Measurements from ENCODE around the gene RAB6A.

Gene RAB6A

DNA sequence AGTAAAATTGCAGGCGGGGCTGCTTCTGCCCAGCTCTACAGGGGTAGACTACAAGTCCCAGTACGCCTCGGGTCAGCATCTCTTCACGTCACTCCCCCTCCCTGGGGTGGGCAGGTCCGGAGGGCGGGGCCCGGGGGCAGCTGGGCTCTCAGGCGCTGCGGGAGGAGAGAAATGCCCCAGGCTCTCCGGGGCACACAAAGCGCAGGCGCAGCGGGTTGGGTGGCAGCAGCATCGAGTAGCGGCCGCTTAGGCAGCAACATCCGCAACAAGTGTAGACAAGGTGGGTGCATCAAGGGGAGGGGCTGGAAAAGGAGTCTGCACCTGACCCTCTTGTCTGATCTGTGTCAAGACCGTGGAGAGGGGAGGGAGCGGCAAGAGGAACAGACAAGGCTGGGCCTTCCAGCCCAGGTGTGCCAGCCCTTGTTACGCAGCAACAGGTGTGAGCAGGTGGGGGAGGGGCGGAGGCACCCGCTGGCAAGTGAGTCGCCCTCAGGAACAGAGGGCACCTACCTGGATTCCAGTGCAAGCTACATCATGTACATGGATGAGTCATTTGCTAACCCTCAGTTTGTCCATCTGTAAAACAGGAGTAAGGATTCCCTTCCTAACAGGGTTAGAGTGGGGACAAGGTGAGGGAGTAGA lies 113.3 kb downstream of the RAB6A start:
- in situ Hi-C loops (cut with HindIII; ENCODE audit: low pct_ligation_motif_present, low pct_unique_long_range_greater_than_20kb, low sequenced_read_pairs) = no loop called here
- peak; percentile 88 for DNase-seq

DNA sequence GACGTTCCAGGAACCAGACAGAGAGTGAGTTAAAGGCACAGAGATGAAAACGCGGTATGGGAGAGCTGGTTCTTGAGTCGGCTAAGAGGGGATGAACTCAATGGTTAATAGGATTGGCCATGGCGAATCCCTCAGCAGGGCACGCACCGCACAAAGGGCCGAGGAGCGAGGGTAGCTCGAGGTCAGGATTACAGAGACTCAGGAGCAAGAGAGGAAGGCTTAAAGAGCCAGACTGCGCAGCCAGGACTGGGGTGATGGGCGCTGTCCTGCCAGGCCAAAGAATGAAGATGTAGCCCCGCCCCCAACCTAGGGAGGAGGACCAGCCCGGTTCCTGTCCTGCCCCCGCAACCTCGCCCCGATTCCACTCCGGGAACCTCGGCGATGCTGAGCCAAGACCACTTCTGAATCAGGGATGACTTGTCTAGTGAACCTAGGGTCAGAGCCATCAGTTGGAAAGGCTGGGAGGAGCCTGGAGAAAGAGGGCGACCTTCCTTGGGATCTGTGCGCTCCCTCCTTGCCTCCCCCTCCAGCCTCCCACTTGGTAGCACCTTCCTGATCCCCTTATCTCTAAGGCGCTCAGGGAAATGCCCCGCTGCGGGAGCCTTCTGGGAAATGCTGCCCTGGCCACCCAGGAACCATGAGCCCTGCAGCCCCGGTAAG lies 114.8 kb downstream of the RAB6A start, which contains the start of gene PLEKHB1:
TSS of gene PLEKHB1 (plus strand) at position 610 of the 660 bp plus-strand sequence. CDS start at position 638, 28 bp downstream.
- DNase-seq = no peak
- in situ Hi-C loops (cut with HindIII; ENCODE audit: low pct_ligation_motif_present, low pct_unique_long_range_greater_than_20kb, low sequenced_read_pairs) = no loop called here

DNA sequence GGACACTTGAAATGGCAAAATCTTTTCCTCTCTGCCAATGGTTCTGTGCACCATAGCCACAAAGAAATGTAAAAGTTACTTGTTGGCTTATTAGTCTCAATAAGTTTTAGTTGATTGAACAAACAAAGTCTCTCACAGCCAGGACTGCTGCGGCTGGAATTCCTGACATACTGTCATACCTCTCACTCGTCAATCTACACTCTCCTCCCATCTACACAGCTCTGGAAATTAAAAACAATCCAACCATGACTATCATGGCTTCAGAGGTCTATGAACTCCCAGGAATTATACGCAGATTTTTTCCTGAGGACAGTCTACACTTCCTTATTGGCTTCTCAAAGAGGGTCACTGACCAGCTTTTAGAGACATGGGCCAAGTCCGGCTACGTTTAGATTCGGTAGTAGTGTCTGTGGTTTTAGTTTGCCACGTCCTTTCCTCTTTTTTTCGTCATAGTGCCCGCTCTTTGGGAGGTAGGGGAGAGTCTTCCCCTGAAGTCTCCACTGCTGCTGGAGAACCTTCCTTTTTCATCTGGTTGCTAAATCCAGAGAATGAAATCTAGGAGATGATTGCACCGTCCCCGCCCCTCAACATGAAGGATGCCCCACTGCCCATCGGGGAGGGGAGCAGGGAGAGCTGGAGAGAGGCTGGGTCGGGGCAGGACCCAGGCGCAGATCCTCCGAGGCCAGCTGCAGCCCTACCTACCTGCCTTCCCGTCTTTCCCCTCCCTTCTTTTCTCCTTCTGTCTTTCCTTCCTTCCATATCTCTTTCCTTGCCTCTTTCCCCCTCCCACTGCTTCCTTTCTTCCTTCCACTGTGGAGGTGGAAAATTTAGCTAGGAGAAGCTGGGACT lies 115.5 kb downstream of the RAB6A start:
- in situ Hi-C loops (cut with HindIII; ENCODE audit: low pct_ligation_motif_present, low pct_unique_long_range_greater_than_20kb, low sequenced_read_pairs) = no loop called here
- no peak for DNase-seq

GRCh38 chr11:73641668-73642067 lies 119.2 kb downstream of the RAB6A start:
- in situ Hi-C loops (cut with HindIII; ENCODE audit: low pct_ligation_motif_present, low pct_unique_long_range_greater_than_20kb, low sequenced_read_pairs) = no loop called here
- DNase-seq = no peak

GRCh38 chr11:73640592-73640991 lies 120.3 kb downstream of the RAB6A start:
- in situ Hi-C loops (cut with HindIII; ENCODE audit: low pct_ligation_motif_present, low pct_unique_long_range_greater_than_20kb, low sequenced_read_pairs) = no loop called here

DNA sequence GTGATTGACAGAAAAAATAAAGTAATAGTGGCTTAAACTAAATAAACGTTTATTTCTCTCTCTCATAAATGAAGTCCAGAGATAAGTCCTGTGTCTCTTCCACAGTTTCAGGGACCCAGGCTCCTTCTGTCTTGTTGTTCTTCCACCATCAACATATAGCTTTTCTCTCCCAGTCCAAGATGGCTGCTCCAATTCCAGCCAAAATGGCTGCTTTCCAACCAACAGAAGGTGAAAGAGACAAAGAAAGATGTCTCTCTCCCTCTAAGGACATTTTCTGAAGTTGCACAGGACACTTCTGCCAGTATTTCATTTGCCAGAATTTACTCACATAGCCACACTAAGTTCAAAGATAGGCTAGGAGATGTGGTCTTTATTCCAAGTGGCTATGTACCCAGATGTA lies 123.9 kb downstream of the RAB6A start:
- in situ Hi-C loops (cut with HindIII; ENCODE audit: low pct_ligation_motif_present, low pct_unique_long_range_greater_than_20kb, low sequenced_read_pairs) = no loop called here
- DNase-seq = no peak

More at GRCh38 chr11:73640592-73640991, 120.3 kb downstream of the RAB6A start:
- no peak for DNase-seq

DNA sequence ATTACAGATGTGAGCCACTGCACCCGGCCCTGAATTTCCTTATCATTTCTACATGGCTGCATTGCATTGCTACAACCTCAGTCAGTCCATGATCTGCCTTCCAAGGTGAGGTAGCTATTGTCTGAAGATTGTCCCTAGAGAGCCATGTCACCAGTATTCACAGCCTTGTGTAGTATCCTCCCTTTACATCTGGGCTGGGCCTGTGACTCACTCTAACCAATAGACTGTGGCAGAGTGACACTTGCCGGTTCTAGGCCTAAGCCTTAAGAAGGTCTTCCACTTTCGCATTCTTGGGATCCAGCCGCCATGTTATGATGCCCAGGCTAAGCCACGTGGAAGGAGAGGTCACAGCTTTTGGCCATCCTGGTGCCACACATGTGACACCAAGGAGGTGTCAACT lies 124.6 kb downstream of the RAB6A start:
- in situ Hi-C loops (cut with HindIII; ENCODE audit: low pct_ligation_motif_present, low pct_unique_long_range_greater_than_20kb, low sequenced_read_pairs) = no loop called here
- DNase-seq = no peak

GRCh38 chr11:73635721-73636120 lies 125.2 kb downstream of the RAB6A start:
- in situ Hi-C loops (cut with HindIII; ENCODE audit: low pct_ligation_motif_present, low pct_unique_long_range_greater_than_20kb, low sequenced_read_pairs) = no loop called here
- DNase-seq = no peak

DNA sequence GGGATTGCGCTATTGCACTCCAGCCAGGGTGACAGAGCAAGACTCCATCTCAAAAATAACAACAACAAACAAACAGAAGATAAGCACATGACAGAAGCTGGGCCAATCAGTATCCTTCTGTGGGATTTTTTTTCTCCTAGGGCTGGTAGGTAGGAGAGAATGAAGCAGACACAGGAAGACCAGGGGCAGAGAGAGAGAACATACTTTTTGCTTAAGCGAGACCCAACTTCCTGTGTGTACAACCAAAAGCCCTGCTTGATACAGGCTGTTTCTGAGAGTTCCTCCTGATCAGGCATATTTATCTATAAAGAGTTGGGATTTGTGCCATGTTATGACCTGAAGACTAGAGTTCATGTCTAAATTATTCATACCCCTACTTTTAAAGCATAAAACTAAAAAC lies 126.9 kb downstream of the RAB6A start:
- DNase-seq = no peak
- in situ Hi-C loops (cut with HindIII; ENCODE audit: low pct_ligation_motif_present, low pct_unique_long_range_greater_than_20kb, low sequenced_read_pairs) = no loop called here

- in situ Hi-C loops (cut with HindIII; ENCODE audit: low pct_ligation_motif_present, low pct_unique_long_range_greater_than_20kb, low sequenced_read_pairs) = no loop called here
- no peak for DNase-seq
These were observed 127.9 kb downstream of the RAB6A start for GRCh38 chr11:73632996-73633395.

GRCh38 chr11:73629907-73630306 lies 131.0 kb downstream of the RAB6A start:
- in situ Hi-C loops (cut with HindIII; ENCODE audit: low pct_ligation_motif_present, low pct_unique_long_range_greater_than_20kb, low sequenced_read_pairs) = no loop called here
- DNase-seq = no peak

DNA sequence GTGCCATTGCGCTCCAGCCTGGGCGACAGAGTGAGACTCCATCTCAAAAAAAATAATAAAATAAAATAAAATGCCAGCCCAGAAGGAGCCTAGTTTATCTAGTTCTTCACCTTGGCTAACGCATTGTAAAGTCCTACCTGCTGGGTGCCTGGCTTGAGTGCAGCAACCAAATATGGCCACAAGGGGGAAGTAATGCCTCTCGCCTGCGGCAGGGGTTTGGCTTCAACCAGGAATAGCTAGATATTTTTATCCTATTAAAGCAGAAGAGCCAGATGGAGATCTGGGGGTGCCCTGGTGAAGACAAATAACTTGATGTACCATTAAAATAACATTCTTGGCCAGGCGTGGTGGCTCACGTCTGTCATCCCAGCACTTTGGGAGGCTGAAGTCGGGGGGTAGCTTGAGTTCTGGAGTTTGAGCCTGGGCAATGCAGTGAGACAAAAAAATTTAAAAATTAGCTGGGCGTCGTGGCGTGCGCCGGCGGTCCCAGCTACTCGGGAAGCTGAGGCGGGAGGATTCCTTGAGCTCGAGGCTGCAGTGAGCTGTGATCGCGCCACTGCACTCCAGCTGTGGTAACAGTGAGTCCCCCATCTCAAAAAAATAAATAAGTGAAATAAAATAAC lies 135.1 kb downstream of the RAB6A start:
- DNase-seq = peak; percentile 67
- in situ Hi-C loops (cut with HindIII; ENCODE audit: low pct_ligation_motif_present, low pct_unique_long_range_greater_than_20kb, low sequenced_read_pairs) = no loop called here
